IPS-18c (cell line): ENCODE data around the gene MYMK.

Experiments
- H3K4me3 ChIP-seq: 2 replicates; pipeline ENCODE4 v1.7.0; 2013; ENCODE audit warnings: low read depth, mild to moderate bottlenecking, low read length, moderate library complexity; ENCODE audit not compliant: insufficient read depth
- H3K9me3 ChIP-seq: one replicate; pipeline ENCODE4 v1.6.1; 2013; ENCODE audit warnings: mild to moderate bottlenecking, low read length, moderate library complexity; ENCODE audit not compliant: control insufficient read depth, insufficient read depth

Gene MYMK

DNA sequence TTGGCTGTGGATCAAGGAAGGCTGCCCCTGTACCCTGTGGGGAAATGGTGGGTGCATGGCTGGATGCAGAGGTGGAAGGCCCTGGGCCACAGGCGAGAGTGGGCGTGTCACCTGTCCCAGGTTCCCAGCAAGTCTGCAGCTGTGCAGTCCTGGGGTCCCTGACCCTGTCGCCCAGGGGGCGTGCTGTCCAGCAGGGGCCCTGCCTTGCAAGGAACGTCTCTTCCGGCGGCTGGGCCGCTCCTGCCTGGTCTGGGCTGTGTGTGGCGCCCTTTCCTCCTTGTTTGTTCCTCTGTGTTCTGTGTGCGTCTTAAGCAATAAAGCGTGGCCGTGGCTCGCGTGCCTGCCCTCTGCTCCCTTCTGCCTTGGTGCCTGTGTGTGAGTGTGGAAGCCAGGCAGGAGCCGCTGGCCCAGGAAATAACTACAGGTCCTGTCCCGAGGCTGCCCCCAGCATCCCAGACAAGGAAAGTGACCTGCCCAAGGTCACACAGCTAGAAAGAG lies 54.3 kb downstream of the MYMK start:
- no peak overlapping the region for H3K4me3 ChIP-seq
- H3K9me3 ChIP-seq: no peaks in the 10 kb centered on the region

DNA sequence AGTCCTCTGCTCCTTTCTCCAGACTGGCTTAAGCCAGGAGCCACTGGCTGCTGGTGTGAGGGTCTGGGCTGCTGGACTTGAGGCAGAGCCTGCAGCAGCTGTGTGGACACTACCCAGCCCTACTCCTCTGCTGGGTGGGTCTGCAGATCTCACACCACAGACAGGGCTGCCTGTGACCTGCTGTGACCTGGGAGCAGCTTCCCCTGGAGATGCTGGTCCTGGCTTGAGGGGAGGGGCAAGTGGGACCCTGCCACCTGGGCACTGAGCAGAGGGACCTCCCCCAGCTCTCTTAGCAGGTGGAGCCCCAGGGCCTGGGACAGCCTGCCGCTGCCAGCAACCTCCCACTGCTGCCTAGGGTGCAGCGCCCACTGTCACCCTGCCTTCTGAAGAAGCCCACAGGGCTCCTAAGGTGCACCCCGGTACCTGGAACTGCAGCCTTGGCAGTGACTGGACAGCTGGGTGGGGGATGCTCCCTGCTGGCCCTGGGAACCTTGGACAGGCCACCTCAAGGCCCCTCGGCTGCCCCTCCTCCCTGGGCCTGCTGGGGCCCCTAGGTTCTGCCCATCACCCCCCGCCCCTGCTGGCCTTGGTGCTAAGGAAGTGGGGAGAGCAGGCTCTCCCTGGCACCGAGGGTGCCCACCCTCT lies 55.9 kb downstream of the MYMK start:
- Histone ChIP-seq H3K4me3 (no peak overlapping the region), H3K9me3 (no peaks in the 10 kb centered on the region)

DNA sequence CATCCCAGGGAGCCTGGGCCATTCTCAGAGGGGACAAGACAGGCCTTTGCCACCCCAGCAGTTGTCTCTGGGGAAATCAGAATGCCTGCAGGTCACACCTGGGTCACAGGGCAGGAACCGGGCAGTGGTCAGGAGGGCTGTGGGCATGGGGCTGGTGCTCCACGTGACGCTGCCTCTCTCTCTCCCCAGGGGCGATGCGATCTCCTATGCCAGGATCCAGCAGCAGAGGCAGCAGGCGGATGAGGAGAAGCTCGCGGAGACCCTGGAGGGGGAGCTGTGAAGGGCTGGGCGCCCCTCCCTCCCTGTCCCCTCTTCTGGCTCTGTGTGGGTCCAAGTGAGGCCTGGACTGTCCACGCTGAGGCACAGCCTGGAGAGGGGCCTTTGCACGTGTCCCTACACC lies 56.4 kb downstream of the MYMK start:
- no peaks in the 10 kb centered on the region for H3K9me3 ChIP-seq
- H3K4me3 ChIP-seq: no peak overlapping the region

GRCh38 chr9:133467101-133467500 lies 57.7 kb downstream of the MYMK start:
- H3K9me3 ChIP-seq: no peaks in the 10 kb centered on the region
- no peak overlapping the region for H3K4me3 ChIP-seq

- H3K9me3 ChIP-seq: no peaks in the 10 kb centered on the region
- no peak overlapping the region for H3K4me3 ChIP-seq
Observed at GRCh38 chr9:133465984-133466383, 58.8 kb downstream of the MYMK start.

DNA sequence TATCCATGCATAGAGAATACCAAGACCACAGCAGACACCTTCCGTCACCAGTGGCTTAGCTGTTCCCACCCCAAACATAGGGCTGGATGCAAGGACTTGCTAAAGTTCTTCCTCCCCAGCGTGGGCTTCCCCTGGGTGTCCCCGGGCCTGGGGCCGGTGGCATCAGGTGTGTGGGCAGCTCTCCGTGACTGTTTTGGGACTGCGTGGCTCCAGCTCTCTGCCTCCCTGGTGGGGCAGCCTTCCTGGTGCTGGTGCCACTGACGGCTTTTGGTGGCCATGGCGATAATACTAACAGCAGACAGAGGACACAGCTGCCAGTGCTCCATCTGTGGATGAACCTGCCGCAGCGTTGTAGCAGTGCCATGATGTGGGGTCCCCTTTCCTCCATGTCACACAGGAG lies 60.1 kb downstream of the MYMK start:
- no peak overlapping the region for H3K4me3 ChIP-seq
- no peaks in the 10 kb centered on the region for H3K9me3 ChIP-seq
